Measurements from ENCODE around the gene FTSJ3. TPM values are rescaled to one million over a fixed set of nuclear protein-coding genes. Genes with fewer than 3 reads are reported as not detected.
"Not testable (repeated sequence)": the region's sequence is repeated elsewhere in the genome, so short reads cannot be mapped to it uniquely, and the experiment has no call there.

Gene FTSJ3
- total RNA-seq, 1 donor from 2014 or later = 57.2 TPM

- intact Hi-C loops (cut with micrococcal nuclease) = not testable (repeated sequence)
These were observed 31.1 kb downstream of the FTSJ3 start for GRCh38 chr17:63796375-63796774.

- intact Hi-C loops (cut with micrococcal nuclease) = no loop called here
These were observed 35.3 kb downstream of the FTSJ3 start for GRCh38 chr17:63792055-63792729.

GRCh38 chr17:63790057-63790456 is 37.4 kb downstream of the FTSJ3 start:
- intact Hi-C loops (cut with micrococcal nuclease) = no loop called here

GRCh38 chr17:63786971-63787711 is 40.3 kb downstream of the FTSJ3 start:
- intact Hi-C loops (cut with micrococcal nuclease) = no loop called here

GRCh38 chr17:63786117-63786516 is 41.3 kb downstream of the FTSJ3 start:
- intact Hi-C loops (cut with micrococcal nuclease) = no loop called here

- intact Hi-C loops (cut with micrococcal nuclease) = no loop called here
These were observed 41.9 kb downstream of the FTSJ3 start for GRCh38 chr17:63785556-63785955.

- intact Hi-C loops (cut with micrococcal nuclease) = no loop called here
These were observed 43.9 kb downstream of the FTSJ3 start for GRCh38 chr17:63783522-63783921.

GRCh38 chr17:63780928-63781327 is 46.5 kb downstream of the FTSJ3 start:
- intact Hi-C loops (cut with micrococcal nuclease) = no loop called here

- intact Hi-C loops (cut with micrococcal nuclease) = no loop called here
These were observed 47.0 kb downstream of the FTSJ3 start for GRCh38 chr17:63780507-63780906.

- intact Hi-C loops (cut with micrococcal nuclease) = loop anchor here (10.0 kb wide), 2 partner anchors 249 to 369 kb away; partner anchors contain the start of gene ICAM2
These were observed 52.0 kb downstream of the FTSJ3 start for GRCh38 chr17:63775420-63775819.

- intact Hi-C loops (cut with micrococcal nuclease) = loop anchor here (1.0 to 10.0 kb wide), 4 partner anchors 153 to 370 kb away; partner anchors contain the start of genes DCAF7, ICAM2 and MAP3K3
These were observed 52.5 kb downstream of the FTSJ3 start for GRCh38 chr17:63774969-63775265.

GRCh38 chr17:63774141-63774968 is 53.1 kb downstream of the FTSJ3 start, which contains the start of gene DDX42:
DDX42 (plus strand) TSS chr17:63774170; CDS start chr17:63787050, 12,880 bp downstream.
- intact Hi-C loops (cut with micrococcal nuclease) = loop anchor here (1.0 to 10.0 kb wide), 4 partner anchors 152 to 370 kb away; partner anchors contain the start of genes DCAF7, ICAM2 and MAP3K3

GRCh38 chr17:63773272-63774140 is 54.0 kb downstream of the FTSJ3 start, which contains the start of gene CCDC47:
CCDC47 (minus strand) TSS chr17:63773597; CDS start chr17:63766175, 7,422 bp downstream.
- intact Hi-C loops (cut with micrococcal nuclease) = loop anchor here (1.0 to 10.0 kb wide), 10 partner anchors 32 to 733 kb away; partner anchors contain the start of genes CEP95, DCAF7, DDX5 and FTSJ3

- intact Hi-C loops (cut with micrococcal nuclease) = loop anchor here (1.0 to 10.0 kb wide), 8 partner anchors 32 to 733 kb away; partner anchors contain the start of genes CEP95, DDX5, FTSJ3 and ICAM2
These were observed 54.6 kb downstream of the FTSJ3 start for GRCh38 chr17:63772801-63773271.

Other genes with a start within 250 kb of the FTSJ3 start
- gene TACO1, start 226.8 kb downstream of the FTSJ3 start, total RNA-seq = 18.0 and 18.4 TPM in 2 replicates
- gene MAP3K3, start 205.2 kb downstream of the FTSJ3 start, total RNA-seq = 27.1 and 28.5 TPM in 2 replicates
- gene LIMD2, start 127.5 kb downstream of the FTSJ3 start, total RNA-seq = 457 and 470 TPM in 2 replicates
- gene STRADA, start 85.9 kb downstream of the FTSJ3 start, total RNA-seq = 54.1 and 54.8 TPM in 2 replicates
- 63.4 and 63.8 TPM in 2 replicates for gene CCDC47, start 54.1 kb downstream of the FTSJ3 start, total RNA-seq
- gene DDX42, start 53.5 kb downstream of the FTSJ3 start, total RNA-seq = 123 and 129 TPM in 2 replicates
- gene PSMC5, start 232 bp downstream of the FTSJ3 start, total RNA-seq = 158 and 166 TPM in 2 replicates
- 138 and 139 TPM in 2 replicates for gene SMARCD2, start 15.0 kb upstream of the FTSJ3 start, total RNA-seq
- gene CSH2, start 46.0 kb upstream of the FTSJ3 start, total RNA-seq = not detected in 2 replicates
- gene GH2, start 54.3 kb upstream of the FTSJ3 start, total RNA-seq = not detected in 2 replicates
- gene CSH1, start 68.9 kb upstream of the FTSJ3 start, total RNA-seq = not detected in 2 replicates
- gene CSHL1, start 83.6 kb upstream of the FTSJ3 start, total RNA-seq = not detected in 2 replicates
- 0.50 TPM in 1 of 2 replicates, not detected in the other for gene GH1, start 91.2 kb upstream of the FTSJ3 start, total RNA-seq
- 38.3 and 41.0 TPM in 2 replicates for gene CD79B, start 104.7 kb upstream of the FTSJ3 start, total RNA-seq
- 0.02 and 0.05 TPM in 2 replicates for gene SCN4A, start 145.3 kb upstream of the FTSJ3 start, total RNA-seq
- 1.5 and 1.8 TPM in 2 replicates for gene PRR29, start 170.7 kb upstream of the FTSJ3 start, total RNA-seq
- gene ICAM2, start 193.0 kb upstream of the FTSJ3 start, total RNA-seq = 98.1 and 98.9 TPM in 2 replicates